IPS-15b (cell line): Measurements from ENCODE around the gene ADAM19.
A peak's percentile ranks its signal among the peaks of the same experiment; 100 is the strongest.

Experiments
- H3K27me3 ChIP-seq: one replicate; pipeline ENCODE4 v1.6.1; 2013; ENCODE audit warnings: low read length; ENCODE audit not compliant: control insufficient read depth, insufficient read depth
- H3K36me3 ChIP-seq: one replicate; pipeline ENCODE4 v1.6.1; 2013; ENCODE audit warnings: low read length; ENCODE audit not compliant: control insufficient read depth, insufficient read depth
- H3K4me1 ChIP-seq: one replicate; pipeline ENCODE4 v1.6.1; 2013; ENCODE audit warnings: mild to moderate bottlenecking, low read length; ENCODE audit not compliant: control insufficient read depth, insufficient read depth
- H3K4me3 ChIP-seq: one replicate; pipeline ENCODE4 v1.5.1; 2013; ENCODE audit warnings: low read depth, low read length
- H3K9ac ChIP-seq: one replicate; pipeline ENCODE4 v1.6.1; 2013; ENCODE audit warnings: low read depth, mild to moderate bottlenecking, low read length
- H3K9me3 ChIP-seq: one replicate; pipeline ENCODE4 v1.6.1; 2013; ENCODE audit warnings: mild to moderate bottlenecking, low read length; ENCODE audit not compliant: control insufficient read depth, insufficient read depth

Gene ADAM19

DNA sequence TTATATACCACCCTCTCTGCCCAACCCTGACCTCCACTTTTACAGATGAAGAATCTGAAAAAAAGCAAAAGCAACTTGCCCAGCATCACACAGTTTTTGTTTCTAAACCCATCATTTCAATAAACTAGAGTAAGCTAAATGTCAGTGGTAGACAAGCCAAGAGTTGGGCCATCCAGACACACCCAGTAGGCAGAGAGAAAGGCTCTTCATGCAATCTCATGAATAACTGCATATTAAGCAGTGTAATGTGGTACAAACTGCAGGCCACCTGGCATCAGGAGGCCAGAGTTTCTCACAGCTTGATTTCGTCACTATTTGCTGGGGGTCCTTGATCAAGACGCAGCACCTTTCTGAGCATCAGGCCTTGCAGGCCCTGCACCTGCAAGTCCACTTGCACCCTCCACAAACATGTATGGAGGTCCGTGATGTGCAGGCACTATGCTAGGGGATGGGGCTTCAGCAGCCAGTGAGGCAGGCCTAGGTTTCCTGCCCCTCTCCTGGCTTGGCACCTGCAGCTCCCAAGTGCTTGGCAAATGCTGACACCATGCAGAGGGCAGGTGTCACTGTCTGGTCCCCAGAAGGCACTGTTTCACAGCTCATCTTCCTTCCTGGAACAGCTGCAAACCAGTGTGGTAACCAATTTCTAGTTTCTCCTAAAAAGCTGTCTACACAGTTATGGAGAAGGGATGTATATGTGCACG, 29.8 kb downstream of the ADAM19 start:
- H3K36me3 ChIP-seq = no peaks in the 10 kb centered on the region
- H3K9ac ChIP-seq = no peak overlapping the region
- H3K27me3 ChIP-seq = no peaks in the 10 kb centered on the region
- H3K4me3 ChIP-seq = no peak overlapping the region
- H3K4me1 ChIP-seq = no peaks in the 10 kb centered on the region
- H3K9me3 ChIP-seq = no peaks in the 10 kb centered on the region

DNA sequence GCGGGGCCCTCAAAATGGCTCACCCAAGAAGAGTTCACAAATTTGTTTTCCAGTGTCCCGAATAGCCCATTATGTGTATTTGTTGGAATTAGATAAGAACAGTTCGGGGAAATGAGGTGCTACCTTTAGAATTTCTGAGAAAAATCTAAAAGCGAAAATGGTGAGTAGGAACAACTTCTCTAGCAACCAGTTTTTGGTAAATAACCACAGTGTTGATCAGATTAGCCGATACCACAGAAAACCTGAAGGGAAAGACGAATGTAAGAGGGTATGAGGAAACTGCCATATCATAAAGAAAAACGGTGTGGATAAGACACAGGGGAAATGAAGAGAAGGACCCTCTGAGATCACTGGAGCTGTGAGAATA, 31.0 kb downstream of the ADAM19 start:
- Histone ChIP-seq H3K9me3 (no peaks in the 10 kb centered on the region), H3K36me3 (no peaks in the 10 kb centered on the region), H3K9ac (no peak overlapping the region), H3K4me3 (no peak overlapping the region), H3K27me3 (no peaks in the 10 kb centered on the region), H3K4me1 (no peaks in the 10 kb centered on the region)

DNA sequence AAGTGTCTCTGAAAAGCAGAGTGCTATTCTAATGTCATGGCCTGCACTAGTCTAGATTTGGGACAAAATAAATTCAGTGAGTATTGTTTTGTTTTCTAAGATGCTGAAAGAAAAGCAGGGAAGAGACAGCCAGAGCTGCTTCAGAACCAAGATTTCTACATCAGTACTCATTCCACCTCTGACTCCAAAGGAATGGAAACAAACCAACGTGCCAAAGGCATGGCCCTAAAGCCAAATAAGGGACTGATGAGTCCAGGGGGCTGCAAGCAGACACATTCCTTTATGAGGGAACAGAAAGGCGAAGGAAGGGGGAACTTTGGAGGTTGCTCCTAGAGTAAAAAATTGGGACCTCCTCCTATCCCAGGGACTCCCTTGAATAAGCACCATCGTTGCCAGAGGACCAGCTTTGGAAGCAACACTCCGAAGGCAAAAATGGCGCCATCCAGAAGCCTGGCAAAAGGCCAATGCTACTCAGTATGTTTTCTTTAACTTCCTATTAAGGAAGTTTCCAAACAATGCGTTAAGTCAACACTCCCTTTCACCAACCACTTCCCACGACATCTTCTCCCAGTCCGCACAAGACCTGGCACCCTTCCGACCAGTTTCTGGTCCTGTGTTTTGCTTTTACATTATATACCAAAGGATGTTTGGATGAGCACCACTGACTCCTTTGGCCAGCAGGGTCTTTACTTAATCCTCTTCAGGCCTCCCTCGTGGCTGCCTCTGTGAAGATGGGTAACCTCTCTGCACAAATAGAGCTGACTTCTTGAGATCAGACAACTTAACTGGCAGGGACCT, 31.6 kb downstream of the ADAM19 start:
- H3K36me3 ChIP-seq = no peaks in the 10 kb centered on the region
- no peak overlapping the region for H3K4me3 ChIP-seq
- no peak overlapping the region for H3K9ac ChIP-seq
- H3K27me3 ChIP-seq = no peaks in the 10 kb centered on the region
- no peaks in the 10 kb centered on the region for H3K4me1 ChIP-seq
- no peaks in the 10 kb centered on the region for H3K9me3 ChIP-seq

DNA sequence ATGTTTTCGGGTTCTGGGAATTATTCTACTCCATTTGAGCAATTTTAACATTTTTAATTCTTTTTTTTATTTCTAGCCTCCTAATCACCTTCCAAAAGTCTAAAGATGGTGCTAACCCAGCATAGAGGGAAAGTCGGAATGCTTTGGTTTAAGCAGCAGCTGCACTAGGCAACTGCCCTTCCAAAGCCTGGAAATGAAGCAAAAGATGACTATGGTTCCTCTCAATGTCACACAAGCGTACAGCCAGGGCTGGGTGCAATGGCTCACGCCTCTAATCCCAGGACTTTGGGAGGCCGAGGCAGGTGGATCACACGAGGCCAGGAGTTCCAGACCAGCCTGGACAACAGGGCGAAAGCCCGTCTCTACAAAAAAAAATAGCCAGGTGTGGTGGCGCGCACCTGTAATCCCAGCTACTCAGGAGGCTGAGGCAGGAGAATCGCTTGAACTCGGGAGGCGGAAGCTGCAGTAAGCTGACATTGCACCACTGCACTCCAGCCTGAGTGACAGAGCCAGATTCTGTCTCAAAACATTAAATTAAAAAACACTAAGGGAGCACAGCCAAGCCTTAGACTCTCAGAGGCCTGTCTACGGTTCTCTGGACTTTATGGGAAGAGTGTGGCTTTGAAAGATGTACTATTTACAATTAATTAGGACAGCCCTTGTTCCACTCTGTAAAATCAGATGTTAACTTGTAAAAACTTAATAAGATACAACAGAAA, 33.1 kb downstream of the ADAM19 start:
- Histone ChIP-seq H3K4me1 (no peaks in the 10 kb centered on the region), H3K36me3 (no peaks in the 10 kb centered on the region)

DNA sequence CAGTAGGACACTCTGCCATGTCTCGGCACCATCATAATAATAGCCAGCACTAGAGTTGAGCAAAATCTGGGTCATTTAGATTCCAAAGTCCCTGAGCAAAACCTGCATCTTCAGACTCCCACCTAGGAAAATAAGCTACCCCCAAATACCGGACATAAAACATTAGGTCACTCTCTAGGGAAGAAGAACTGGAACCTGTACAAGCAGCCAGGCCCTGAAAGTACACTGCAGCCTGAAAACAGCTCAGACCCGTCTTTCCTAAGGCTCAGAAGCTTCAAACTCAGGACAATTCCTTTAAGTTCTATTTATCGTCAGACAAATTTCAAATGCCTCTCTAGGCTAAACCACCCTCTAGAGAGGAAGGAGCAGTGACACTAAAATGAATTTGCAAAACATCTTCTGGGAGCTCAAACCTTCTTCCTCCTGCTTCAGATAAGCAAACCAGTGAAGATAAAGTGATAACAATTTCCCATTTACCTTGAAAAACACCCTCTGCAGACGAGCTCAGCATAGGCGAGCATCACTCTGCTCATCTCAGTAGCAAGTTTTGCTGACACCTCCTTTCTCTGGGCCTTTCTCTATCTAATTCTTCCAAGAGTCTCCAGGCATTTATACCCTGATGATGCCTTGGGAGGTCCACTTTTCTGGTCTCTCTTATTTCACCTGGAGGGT, 34.0 kb downstream of the ADAM19 start:
- Histone ChIP-seq H3K36me3 (no peaks in the 10 kb centered on the region), H3K27me3 (no peaks in the 10 kb centered on the region), H3K9ac (peak overlapping the region; percentile 47), H3K4me1 (no peaks in the 10 kb centered on the region), H3K9me3 (no peaks in the 10 kb centered on the region), H3K4me3 (no peak overlapping the region)

More for the DNA sequence above, 33.1 kb downstream of the ADAM19 start:
- no peaks in the 10 kb centered on the region for H3K27me3 ChIP-seq
- H3K9me3 ChIP-seq = no peaks in the 10 kb centered on the region
- H3K9ac ChIP-seq = no peak overlapping the region
- no peak overlapping the region for H3K4me3 ChIP-seq

DNA sequence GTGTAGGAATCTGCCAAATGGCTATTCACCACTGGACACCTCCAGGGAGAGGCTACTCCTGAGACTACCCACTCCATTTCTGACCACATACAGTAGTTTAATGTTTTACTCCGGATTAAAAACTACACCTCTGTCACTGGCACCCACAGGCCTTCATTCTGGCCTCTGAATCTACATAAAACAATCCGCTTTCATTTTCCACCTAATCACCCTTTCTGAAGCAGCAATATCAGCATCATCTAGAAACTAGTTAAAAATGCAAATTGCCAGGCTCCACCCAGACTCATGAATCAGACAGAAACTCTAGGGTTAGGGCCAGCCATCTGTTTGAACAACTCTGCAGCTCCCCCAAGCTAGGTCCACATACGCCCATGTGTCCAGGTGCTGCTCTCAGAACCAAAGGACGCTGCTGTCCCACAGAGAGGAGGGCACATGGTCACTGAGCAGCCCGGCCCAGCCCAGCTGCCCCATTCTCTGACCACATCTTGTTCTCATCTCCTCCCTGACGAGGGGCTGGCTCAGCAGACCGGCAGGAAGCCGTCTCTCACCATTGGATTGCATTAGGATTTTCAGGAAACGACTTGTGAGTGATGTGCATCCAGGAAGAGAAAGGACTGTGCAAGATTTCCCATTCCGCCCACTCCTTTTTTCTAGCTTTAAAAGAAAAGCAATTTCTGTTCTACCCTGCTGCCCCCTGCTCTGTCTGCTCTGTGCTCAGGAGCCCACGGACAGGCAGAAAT, 34.7 kb downstream of the ADAM19 start:
- Histone ChIP-seq H3K4me3 (no peak overlapping the region), H3K9ac (no peak overlapping the region), H3K4me1 (no peaks in the 10 kb centered on the region), H3K36me3 (no peaks in the 10 kb centered on the region), H3K27me3 (no peaks in the 10 kb centered on the region), H3K9me3 (no peaks in the 10 kb centered on the region)

DNA sequence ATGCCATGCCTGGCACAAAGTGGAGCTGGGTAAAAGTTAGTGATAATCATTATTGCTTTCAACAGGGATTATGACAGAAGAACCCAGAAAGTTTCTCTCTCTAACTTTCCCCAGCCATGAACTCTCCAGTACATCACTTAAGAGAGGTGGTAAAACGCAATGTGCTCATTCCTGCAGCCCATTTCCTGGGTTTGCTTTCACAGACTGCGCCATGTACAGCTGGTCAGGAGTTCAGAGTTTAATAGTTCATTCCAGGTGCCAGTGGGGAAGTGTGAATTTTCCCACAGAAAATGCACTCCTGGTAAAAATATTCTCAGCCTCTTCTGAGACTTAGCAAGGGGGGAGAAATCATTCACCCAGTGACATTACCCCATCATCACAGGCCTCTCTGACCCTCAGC, 35.5 kb downstream of the ADAM19 start:
- H3K9me3 ChIP-seq = no peaks in the 10 kb centered on the region
- no peak overlapping the region for H3K9ac ChIP-seq
- no peaks in the 10 kb centered on the region for H3K36me3 ChIP-seq
- no peaks in the 10 kb centered on the region for H3K27me3 ChIP-seq
- no peaks in the 10 kb centered on the region for H3K4me1 ChIP-seq
- no peak overlapping the region for H3K4me3 ChIP-seq

DNA sequence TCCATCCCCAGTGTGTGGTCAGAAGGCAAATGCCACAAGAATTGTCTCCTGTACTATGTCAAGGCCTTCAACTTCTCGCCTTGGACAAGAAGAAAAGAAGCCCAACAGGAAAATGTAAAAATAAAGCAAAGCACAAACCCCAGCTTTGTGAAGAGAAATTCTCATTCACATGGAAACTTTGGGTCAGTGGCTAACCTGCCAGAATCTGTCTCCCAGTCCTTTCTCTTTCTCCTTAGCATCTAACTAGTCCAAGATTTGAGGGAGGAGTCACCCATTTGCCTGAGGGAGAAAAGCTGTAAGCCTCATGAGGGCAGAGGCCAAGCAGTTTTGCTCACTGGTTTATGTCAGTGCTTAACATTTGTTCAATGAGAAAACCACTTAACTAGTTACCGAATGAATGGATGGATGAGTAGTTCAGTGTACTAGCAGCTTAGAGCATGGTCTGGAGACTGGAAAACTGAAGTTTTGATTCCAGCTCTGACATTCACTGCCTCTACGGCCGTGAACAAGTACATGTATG, 36.0 kb downstream of the ADAM19 start:
- no peaks in the 10 kb centered on the region for H3K4me1 ChIP-seq
- H3K9me3 ChIP-seq = no peaks in the 10 kb centered on the region
- H3K27me3 ChIP-seq = no peaks in the 10 kb centered on the region
- no peak overlapping the region for H3K4me3 ChIP-seq
- no peaks in the 10 kb centered on the region for H3K36me3 ChIP-seq
- no peak overlapping the region for H3K9ac ChIP-seq

DNA sequence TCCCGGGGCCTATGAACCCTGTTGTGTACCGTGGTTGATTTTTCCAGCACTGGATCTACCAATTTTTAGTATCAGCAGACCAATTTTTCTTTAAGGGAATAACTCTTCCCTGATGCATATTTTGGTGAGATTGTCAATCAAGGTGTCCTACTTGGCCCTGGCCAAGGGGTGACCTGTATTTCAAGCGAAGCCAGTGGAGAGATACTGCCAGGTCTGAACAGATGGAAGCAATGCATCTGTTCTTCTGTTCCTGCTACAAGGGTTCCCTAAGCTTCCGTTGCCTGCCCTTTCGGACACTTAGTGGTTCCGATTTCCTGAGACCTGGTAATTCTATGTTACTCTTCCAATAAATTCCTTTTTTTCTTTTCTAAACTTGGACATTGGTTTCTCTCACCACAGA, 37.3 kb downstream of the ADAM19 start:
- Histone ChIP-seq H3K4me1 (no peaks in the 10 kb centered on the region), H3K4me3 (no peak overlapping the region), H3K9ac (no peak overlapping the region), H3K27me3 (no peaks in the 10 kb centered on the region), H3K9me3 (no peaks in the 10 kb centered on the region), H3K36me3 (no peaks in the 10 kb centered on the region)

DNA sequence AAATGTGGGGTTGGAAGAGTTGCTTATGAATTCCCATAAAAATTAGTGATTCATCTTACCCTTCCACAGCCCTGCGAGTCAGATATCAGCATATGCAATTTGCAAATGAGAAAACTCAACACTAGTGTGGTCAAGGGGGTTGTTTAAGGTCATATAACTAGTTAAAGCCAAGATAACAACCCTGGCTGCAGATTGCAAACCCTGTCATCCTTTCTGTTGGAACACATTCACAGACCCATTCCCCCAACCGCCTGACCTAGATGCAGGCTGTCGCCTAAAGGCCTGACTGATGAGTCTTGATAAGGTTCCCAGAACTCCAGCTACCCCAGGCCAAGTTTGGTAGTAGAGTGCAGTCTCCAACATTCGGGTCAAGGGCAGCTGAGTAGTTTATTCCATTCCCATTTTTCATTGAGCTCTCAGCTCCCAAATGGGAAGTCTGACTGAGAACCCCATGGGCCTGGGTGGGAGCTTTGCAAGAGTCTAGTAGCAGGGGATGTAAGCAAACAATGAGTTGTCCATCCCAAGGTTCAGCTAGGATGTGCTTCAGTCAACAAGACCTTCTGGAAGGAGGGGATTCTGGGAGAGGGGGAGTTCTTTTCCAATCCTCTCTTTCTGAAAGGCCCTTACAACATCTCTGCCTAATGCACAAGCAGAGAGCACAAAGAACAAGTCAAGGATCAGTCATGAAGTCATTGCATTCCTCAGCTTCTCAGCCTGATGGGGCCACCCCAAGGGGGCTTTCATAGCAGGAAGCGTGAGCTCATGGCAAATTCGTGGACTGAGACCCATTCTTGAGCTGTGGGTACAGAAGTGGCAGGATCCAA, 40.3 kb downstream of the ADAM19 start:
- Histone ChIP-seq H3K36me3 (no peaks in the 10 kb centered on the region), H3K9me3 (no peaks in the 10 kb centered on the region), H3K27me3 (no peaks in the 10 kb centered on the region), H3K4me1 (no peaks in the 10 kb centered on the region), H3K4me3 (no peak overlapping the region), H3K9ac (no peak overlapping the region)
